Neural cell (in vitro differentiated cells): ENCODE data around the gene SERPINB10. TPM values are rescaled to one million over a fixed set of nuclear protein-coding genes. Genes with fewer than 3 reads are reported as not detected.

ENCODE experiments used
- H2AFZ ChIP-seq: fragments of 200-600, 300-800 bp; sonication (generic), shearing (Covaris generic); 2 replicates; pipeline ENCODE4 v1.6.0; 2014; ENCODE audit warnings: low read depth, mild to moderate bottlenecking, antibody characterized with exemption, low read length, moderate library complexity
- H3F3A ChIP-seq: fragments of 200-600 bp; shearing (Covaris generic); 2 replicates; pipeline ENCODE4 v1.6.1; 2016; ENCODE audit warnings: mild to moderate bottlenecking, moderate library complexity, mixed read lengths, antibody characterized with exemption, low read length; ENCODE audit not compliant: insufficient read depth, poor library complexity, severe bottlenecking
- H3K27ac ChIP-seq: fragments of 200-600, 300-800 bp; sonication (generic), shearing (Covaris generic); 2 replicates; pipeline ENCODE4 v1.5.1; 2014; ENCODE audit warnings: mild to moderate bottlenecking, low read length, moderate library complexity
- H3K27me3 ChIP-seq: fragments of 300-800, 200-600 bp; sonication (generic), shearing (Covaris generic); 2 replicates; pipeline ENCODE4 v1.6.0; 2014; ENCODE audit warnings: mild to moderate bottlenecking, low read depth, low read length, moderate library complexity; ENCODE audit not compliant: insufficient read depth
- H3K36me3 ChIP-seq: fragments of 300-800, 200-600 bp; sonication (generic), shearing (Covaris generic); 2 replicates; pipeline ENCODE4 v1.5.1; 2014; ENCODE audit warnings: mild to moderate bottlenecking, antibody characterized with exemption, low read length, moderate library complexity; ENCODE audit not compliant: insufficient read depth
- H3K4me2 ChIP-seq: fragments of 300-800, 200-600 bp; sonication (generic), shearing (Covaris generic); 2 replicates; pipeline ENCODE4 v1.6.0; 2014; ENCODE audit warnings: mild to moderate bottlenecking, low read length
- H3K4me3 ChIP-seq: fragments of 300-800, 200-600 bp; sonication (generic), shearing (Covaris generic); 2 replicates; pipeline ENCODE4 v1.5.1; 2014; ENCODE audit warnings: mild to moderate bottlenecking, low read length, moderate library complexity
- H3K79me2 ChIP-seq: fragments of 200-600 bp; shearing (Covaris generic); replicated peaks from 2 replicates; pipeline ENCODE4 v1.6.0; 2014; ENCODE audit warnings: mild to moderate bottlenecking, low read length, moderate library complexity; ENCODE audit not compliant: insufficient read depth
- H3K9ac ChIP-seq: fragments of 300-800, 200-600 bp; sonication (generic), shearing (Covaris generic); 2 replicates; pipeline ENCODE4 v1.6.1; 2016; ENCODE audit warnings: mild to moderate bottlenecking, low read length, mixed read lengths
- H3K9me2 ChIP-seq: fragments of 200-600 bp; shearing (Covaris generic); 2 replicates; pipeline ENCODE4 v1.6.1; 2016; ENCODE audit warnings: mild to moderate bottlenecking, low read length, mixed read lengths; ENCODE audit not compliant: insufficient read depth
- H3K9me3 ChIP-seq: fragments of 200-600, 300-800 bp; sonication (generic), shearing (Covaris generic); 2 replicates; pipeline ENCODE4 v1.6.1; 2016; ENCODE audit warnings: mild to moderate bottlenecking, mixed run types, low read length, moderate library complexity, mixed read lengths
- H4K20me1 ChIP-seq: fragments of 200-600 bp; shearing (Covaris generic); 2 replicates; pipeline ENCODE4 v1.6.1; 2016; ENCODE audit warnings: mild to moderate bottlenecking, mixed run types; ENCODE audit not compliant: insufficient read depth
- EP300 ChIP-seq: fragments of 450-650 bp; conservative IDR thresholded peaks from 2 replicates; pipeline ENCODE4 v1.6.1; 2014; ENCODE audit warnings: antibody characterized with exemption, mild to moderate bottlenecking, moderate library complexity; ENCODE audit not compliant: poor library complexity, severe bottlenecking
- EZH2 ChIP-seq: fragments of 200-600, 300-800 bp; shearing (Covaris generic), sonication (generic); IDR thresholded peaks from 2 replicates; pipeline ENCODE4 v1.6.1; 2014; ENCODE audit warnings: antibody characterized with exemption, low read length, borderline replicate concordance, mild to moderate bottlenecking; ENCODE audit not compliant: insufficient read depth, poor library complexity, severe bottlenecking
- MXI1 ChIP-seq: fragments of 450-650 bp; conservative IDR thresholded peaks from 2 replicates; pipeline ENCODE4 v1.6.1; 2014; ENCODE audit warnings: antibody characterized with exemption, mild to moderate bottlenecking; ENCODE audit not compliant: poor library complexity, severe bottlenecking
- POLR2AphosphoS5 ChIP-seq: IDR thresholded peaks from 2 replicates; pipeline ENCODE4 v1.6.1; 2012
- RAD21 ChIP-seq: fragments of 450-650 bp; conservative IDR thresholded peaks from 2 replicates; pipeline ENCODE4 v1.6.1; 2014; ENCODE audit warnings: antibody characterized with exemption, mild to moderate bottlenecking, moderate library complexity
- SMC3 ChIP-seq: fragments of 450-650 bp; conservative IDR thresholded peaks from 2 replicates; pipeline ENCODE4 v1.6.1; 2014; ENCODE audit warnings: antibody characterized with exemption, mild to moderate bottlenecking, moderate library complexity; ENCODE audit not compliant: poor library complexity
- TAF1 ChIP-seq: IDR thresholded peaks from 2 replicates; pipeline ENCODE4 v1.6.1; 2012; ENCODE audit warnings: low read depth
- polyA plus RNA-seq: library from polyadenylated mRNA; depleted of rRNA; stranded (reverse); fragments of >200 nt; gene quantifications from 2 replicates; pipeline ENCODE4 v1.2.3, GENCODE V29; 2014
- TF ChIP-seq, protein P1 (sequence below): fragments of 450-650 bp; IDR thresholded peaks from 2 replicates; pipeline ENCODE4 v1.5.1; 2014; ENCODE audit warnings: antibody characterized with exemption, mild to moderate bottlenecking, moderate library complexity; ENCODE audit not compliant: poor library complexity, severe bottlenecking
- TF ChIP-seq, protein P2 (sequence below): IDR thresholded peaks from 2 replicates; pipeline ENCODE4 v1.6.1; 2012; ENCODE audit warnings: borderline replicate concordance

SERPINB10 gene
- polyA plus RNA-seq, 1 donor from 2014 or later = not detected

DNA sequence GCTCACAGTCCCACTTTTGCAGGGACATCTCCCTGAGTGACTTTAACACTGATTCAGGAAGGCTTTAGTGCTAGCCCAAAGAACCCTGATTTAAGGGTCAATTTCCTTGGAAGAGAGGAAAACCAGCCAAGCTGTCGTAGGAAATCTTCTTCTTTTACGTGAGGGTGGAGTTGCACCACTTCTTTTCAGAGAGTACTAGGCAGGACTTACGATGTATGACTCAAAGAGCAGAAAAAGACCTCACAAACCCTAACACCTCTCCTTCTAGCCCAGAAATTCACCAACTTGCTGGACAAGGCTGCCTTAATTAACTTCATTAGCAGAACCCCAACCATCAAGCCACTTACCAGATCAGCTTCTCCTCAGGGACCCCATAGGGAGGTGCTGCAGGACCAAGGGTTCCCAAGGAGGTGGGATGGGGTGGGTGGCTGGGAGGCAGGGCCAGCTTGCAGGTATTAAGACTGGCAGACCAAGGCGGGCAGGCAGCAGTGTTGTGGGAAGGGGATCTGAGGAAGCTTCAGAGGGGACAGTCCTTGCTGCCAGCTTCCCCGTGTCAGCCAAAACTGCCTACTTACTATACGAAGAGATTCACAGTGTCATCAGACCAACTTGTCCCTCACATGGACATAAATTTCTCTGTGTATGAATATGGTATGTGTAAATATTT is 13.5 kb upstream of the SERPINB10 start:
- H3K9me3 ChIP-seq = no peaks in the 10 kb centered on the region
- TF ChIP-seq, protein P1, sequence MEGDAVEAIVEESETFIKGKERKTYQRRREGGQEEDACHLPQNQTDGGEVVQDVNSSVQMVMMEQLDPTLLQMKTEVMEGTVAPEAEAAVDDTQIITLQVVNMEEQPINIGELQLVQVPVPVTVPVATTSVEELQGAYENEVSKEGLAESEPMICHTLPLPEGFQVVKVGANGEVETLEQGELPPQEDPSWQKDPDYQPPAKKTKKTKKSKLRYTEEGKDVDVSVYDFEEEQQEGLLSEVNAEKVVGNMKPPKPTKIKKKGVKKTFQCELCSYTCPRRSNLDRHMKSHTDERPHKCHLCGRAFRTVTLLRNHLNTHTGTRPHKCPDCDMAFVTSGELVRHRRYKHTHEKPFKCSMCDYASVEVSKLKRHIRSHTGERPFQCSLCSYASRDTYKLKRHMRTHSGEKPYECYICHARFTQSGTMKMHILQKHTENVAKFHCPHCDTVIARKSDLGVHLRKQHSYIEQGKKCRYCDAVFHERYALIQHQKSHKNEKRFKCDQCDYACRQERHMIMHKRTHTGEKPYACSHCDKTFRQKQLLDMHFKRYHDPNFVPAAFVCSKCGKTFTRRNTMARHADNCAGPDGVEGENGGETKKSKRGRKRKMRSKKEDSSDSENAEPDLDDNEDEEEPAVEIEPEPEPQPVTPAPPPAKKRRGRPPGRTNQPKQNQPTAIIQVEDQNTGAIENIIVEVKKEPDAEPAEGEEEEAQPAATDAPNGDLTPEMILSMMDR = no peak
- no peak for TF ChIP-seq TAF1
- TF ChIP-seq RAD21 = no peak
- TF ChIP-seq POLR2AphosphoS5 = no peak
- TF ChIP-seq, protein P2, sequence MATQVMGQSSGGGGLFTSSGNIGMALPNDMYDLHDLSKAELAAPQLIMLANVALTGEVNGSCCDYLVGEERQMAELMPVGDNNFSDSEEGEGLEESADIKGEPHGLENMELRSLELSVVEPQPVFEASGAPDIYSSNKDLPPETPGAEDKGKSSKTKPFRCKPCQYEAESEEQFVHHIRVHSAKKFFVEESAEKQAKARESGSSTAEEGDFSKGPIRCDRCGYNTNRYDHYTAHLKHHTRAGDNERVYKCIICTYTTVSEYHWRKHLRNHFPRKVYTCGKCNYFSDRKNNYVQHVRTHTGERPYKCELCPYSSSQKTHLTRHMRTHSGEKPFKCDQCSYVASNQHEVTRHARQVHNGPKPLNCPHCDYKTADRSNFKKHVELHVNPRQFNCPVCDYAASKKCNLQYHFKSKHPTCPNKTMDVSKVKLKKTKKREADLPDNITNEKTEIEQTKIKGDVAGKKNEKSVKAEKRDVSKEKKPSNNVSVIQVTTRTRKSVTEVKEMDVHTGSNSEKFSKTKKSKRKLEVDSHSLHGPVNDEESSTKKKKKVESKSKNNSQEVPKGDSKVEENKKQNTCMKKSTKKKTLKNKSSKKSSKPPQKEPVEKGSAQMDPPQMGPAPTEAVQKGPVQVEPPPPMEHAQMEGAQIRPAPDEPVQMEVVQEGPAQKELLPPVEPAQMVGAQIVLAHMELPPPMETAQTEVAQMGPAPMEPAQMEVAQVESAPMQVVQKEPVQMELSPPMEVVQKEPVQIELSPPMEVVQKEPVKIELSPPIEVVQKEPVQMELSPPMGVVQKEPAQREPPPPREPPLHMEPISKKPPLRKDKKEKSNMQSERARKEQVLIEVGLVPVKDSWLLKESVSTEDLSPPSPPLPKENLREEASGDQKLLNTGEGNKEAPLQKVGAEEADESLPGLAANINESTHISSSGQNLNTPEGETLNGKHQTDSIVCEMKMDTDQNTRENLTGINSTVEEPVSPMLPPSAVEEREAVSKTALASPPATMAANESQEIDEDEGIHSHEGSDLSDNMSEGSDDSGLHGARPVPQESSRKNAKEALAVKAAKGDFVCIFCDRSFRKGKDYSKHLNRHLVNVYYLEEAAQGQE = no peak
- TF ChIP-seq MXI1 = no peak
- TF ChIP-seq SMC3 = no peak
- TF ChIP-seq EZH2 = no peak
- H3K27me3 ChIP-seq = no peaks in the 10 kb centered on the region
- no peaks in the 10 kb centered on the region for H3K36me3 ChIP-seq
- H3F3A ChIP-seq = no peaks in the 10 kb centered on the region
- no peak overlapping the region for H3K4me2 ChIP-seq
- no peak overlapping the region for H3K4me3 ChIP-seq
- H2AFZ ChIP-seq = no peak overlapping the region
- no peaks in the 10 kb centered on the region for H4K20me1 ChIP-seq
- no peaks in the 10 kb centered on the region for H3K9me2 ChIP-seq
- no peak overlapping the region for H3K9ac ChIP-seq
- no peaks in the 10 kb centered on the region for H3K79me2 ChIP-seq
- no peak overlapping the region for H3K27ac ChIP-seq

DNA sequence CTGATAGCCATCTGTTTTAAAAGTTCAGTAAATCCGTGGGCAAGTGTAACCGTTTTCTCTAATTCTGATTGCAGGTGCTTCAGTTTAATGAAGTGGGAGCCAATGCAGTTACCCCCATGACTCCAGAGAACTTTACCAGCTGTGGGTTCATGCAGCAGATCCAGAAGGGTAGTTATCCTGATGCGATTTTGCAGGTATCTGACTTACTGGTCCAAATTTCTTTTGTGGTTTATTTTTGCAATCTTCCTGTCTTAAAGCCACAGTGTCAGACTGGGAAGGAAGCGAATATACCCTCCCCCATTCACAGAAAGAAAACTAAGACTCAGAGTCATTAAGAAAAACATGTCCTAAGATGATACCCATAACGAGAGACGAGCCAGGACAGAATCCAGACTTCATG is 12.6 kb upstream of the SERPINB10 start:
- Histone ChIP-seq H3K9me2 (no peaks in the 10 kb centered on the region), H4K20me1 (no peaks in the 10 kb centered on the region), H3K4me3 (no peak overlapping the region), H2AFZ (no peak overlapping the region), H3K9ac (no peak overlapping the region), H3K9me3 (no peaks in the 10 kb centered on the region), H3K79me2 (no peaks in the 10 kb centered on the region), H3K27me3 (no peaks in the 10 kb centered on the region), H3K36me3 (no peaks in the 10 kb centered on the region), H3K27ac (no peak overlapping the region), H3F3A (no peaks in the 10 kb centered on the region), H3K4me2 (no peak overlapping the region)
- TF ChIP-seq EP300 (no peak), SMC3 (no peak), POLR2AphosphoS5 (no peak), EZH2 (no peak), RAD21 (no peak)
- TF ChIP-seq, protein P1 = no peak
